IMR-90 (cell line): ENCODE measurements around the gene RTCB. TPM values are rescaled to one million over a fixed set of nuclear protein-coding genes. Genes with fewer than 3 reads are reported as not detected.

Experiments used
- ATAC-seq: fragments of 200-7000 bp; cut with Tn5 transposase; 2 replicates; pipeline ENCODE4 v1.9.1; 2020; ENCODE audit warnings: low read depth, mild to moderate bottlenecking, moderate library complexity
- BruUV-seq: library from RNA; stranded (reverse); fragments of 400-500 nt; replicated peaks from 2 replicates; lab custom pipeline; 2021; lab: Mats Ljungman, UMichigan
- CTCF ChIA-PET: fragments of 300-600 bp; formaldehyde crosslinking; extraction: SDS; loops from one replicate; lab custom pipeline; 2021; ENCODE audit warnings: antibody characterized with exemption; lab: Yijun Ruan, JAX
- POLR2A ChIA-PET: fragments of 300-600 bp; sonication (Branson Sonifier 250); formaldehyde crosslinking; loops from one replicate; lab custom pipeline; 2022; ENCODE audit warnings: antibody characterized with exemption; ENCODE audit not compliant: unreplicated experiment; lab: Charles Lee
- DNase-seq: peaks from one replicate; pipeline ENCODE4 v3.0.0; 2013
- H2AFZ ChIP-seq: replicated peaks from 2 replicates; pipeline ENCODE3; 2013; ENCODE audit warnings: low read length, mild to moderate bottlenecking; ENCODE audit not compliant: poor library complexity
- H2AK5ac ChIP-seq: 2 replicates; pipeline ENCODE4 v1.6.1; 2013; ENCODE audit warnings: low read depth, low read length, inconsistent platforms
- H2AK9ac ChIP-seq: replicated peaks from 2 replicates; pipeline ENCODE3; 2013; ENCODE audit warnings: mild to moderate bottlenecking, low read depth, low read length, moderate library complexity; ENCODE audit not compliant: poor library complexity
- H2BK120ac ChIP-seq: 2 replicates; pipeline ENCODE4 v1.6.1; 2013; ENCODE audit warnings: low read depth, low read length, inconsistent platforms
- H2BK15ac ChIP-seq: 3 replicates; pipeline ENCODE4 v1.6.1; 2013; ENCODE audit warnings: low read depth, low read length, inconsistent platforms
- H2BK20ac ChIP-seq: 2 replicates; pipeline ENCODE4 v1.6.1; 2013; ENCODE audit warnings: low read depth, mild to moderate bottlenecking, inconsistent platforms, low read length, moderate library complexity
- H2BK5ac ChIP-seq: 2 replicates; pipeline ENCODE4 v1.6.1; 2013; ENCODE audit warnings: mild to moderate bottlenecking, low read depth, low read length, inconsistent platforms; ENCODE audit not compliant: poor library complexity, severe bottlenecking
- H3K14ac ChIP-seq: replicated peaks from 2 replicates; pipeline ENCODE4 v1.6.1; 2013; ENCODE audit warnings: low read depth, low read length, inconsistent platforms
- H3K18ac ChIP-seq: 2 replicates; pipeline ENCODE4 v1.6.1; 2013; ENCODE audit warnings: low read depth, low read length, control low read depth
- H3K23ac ChIP-seq: 2 replicates; pipeline ENCODE4 v1.6.1; 2013; ENCODE audit warnings: low read depth, low read length, inconsistent platforms
- H3K27ac ChIP-seq: 2 replicates; pipeline ENCODE4 v1.5.1; 2013; ENCODE audit warnings: mild to moderate bottlenecking, control low read depth, low read length; ENCODE audit not compliant: insufficient read depth
- H3K27me3 ChIP-seq: 2 replicates; pipeline ENCODE4 v1.6.1; 2013; ENCODE audit warnings: low read length; ENCODE audit not compliant: control insufficient read depth, insufficient read depth
- H3K36me3 ChIP-seq: 2 replicates; pipeline ENCODE4 v1.6.1; 2013; ENCODE audit warnings: low read length, mixed read lengths; ENCODE audit not compliant: control insufficient read depth, insufficient read depth
- H3K4ac ChIP-seq: 2 replicates; pipeline ENCODE4 v1.6.1; 2013; ENCODE audit warnings: low read depth, low read length, inconsistent platforms
- H3K4me1 ChIP-seq: 2 replicates; pipeline ENCODE4 v1.6.1; 2013; ENCODE audit warnings: low read length, mixed read lengths; ENCODE audit not compliant: control insufficient read depth, insufficient read depth
- H3K4me2 ChIP-seq: 2 replicates; pipeline ENCODE4 v1.6.1; 2013; ENCODE audit warnings: low read depth, mild to moderate bottlenecking, control low read depth, low read length, moderate library complexity
- H3K4me3 ChIP-seq: 2 replicates; pipeline ENCODE4 v1.5.1; 2013; ENCODE audit warnings: low read depth, mild to moderate bottlenecking, control low read depth, low read length, moderate library complexity; ENCODE audit not compliant: insufficient read depth
- H3K56ac ChIP-seq: 2 replicates; pipeline ENCODE4 v1.6.1; 2013; ENCODE audit warnings: low read length, inconsistent platforms; ENCODE audit not compliant: insufficient read depth; ENCODE audit errors: extremely low read depth
- H3K79me1 ChIP-seq, 2 experiments: 2 replicates each; pipeline ENCODE4 v1.6.1; 2013; ENCODE audit warnings: low read length in 2 of 2, inconsistent platforms in 1 of 2, low read depth in 1 of 2
- H3K9ac ChIP-seq: 2 replicates; pipeline ENCODE4 v1.6.1; 2013; ENCODE audit warnings: low read depth, low read length, control low read depth
- H3K9me1 ChIP-seq: 2 replicates; pipeline ENCODE4 v1.6.1; 2013; ENCODE audit warnings: low read length, inconsistent platforms; ENCODE audit not compliant: insufficient read depth
- H3K9me3 ChIP-seq: 2 replicates; pipeline ENCODE4 v1.6.1; 2013; ENCODE audit warnings: low read length; ENCODE audit not compliant: control insufficient read depth, insufficient read depth
- H4K20me1 ChIP-seq: 2 replicates; pipeline ENCODE4 v1.6.1; 2013; ENCODE audit warnings: low read length, inconsistent platforms; ENCODE audit not compliant: insufficient read depth
- H4K5ac ChIP-seq: 2 replicates; pipeline ENCODE4 v1.6.1; 2013; ENCODE audit warnings: mild to moderate bottlenecking, low read depth, low read length, control low read depth
- H4K8ac ChIP-seq, 2 experiments: 2 replicates each; pipeline ENCODE4 v1.6.1; 2013; ENCODE audit warnings: low read depth in 2 of 2, low read length in 2 of 2, control low read depth in 1 of 2, inconsistent platforms in 1 of 2
- H4K91ac ChIP-seq: 2 replicates; pipeline ENCODE4 v1.6.1; 2013; ENCODE audit warnings: low read depth, low read length, inconsistent platforms; ENCODE audit not compliant: insufficient read depth
- CEBPB ChIP-seq: IDR thresholded peaks from 2 replicates; pipeline ENCODE4 v1.6.1; 2012; ENCODE audit warnings: low read depth, low read length, improper control_type of control experiment
- ELK1 ChIP-seq: fragments of 150-350 bp; IDR thresholded peaks from 2 replicates; pipeline ENCODE4 v1.6.1; 2016; ENCODE audit warnings: low read depth, mild to moderate bottlenecking, low read length, moderate library complexity, borderline replicate concordance
- FOS ChIP-seq: fragments of 150-350 bp; IDR thresholded peaks from 2 replicates; pipeline ENCODE4 v1.6.1; 2016; ENCODE audit warnings: low read depth, low read length
- MAFK ChIP-seq: IDR thresholded peaks from 2 replicates; pipeline ENCODE4 v1.6.1; 2012; ENCODE audit warnings: low read depth, low read length, improper control_type of control experiment
- MAZ ChIP-seq: IDR thresholded peaks from 2 replicates; pipeline ENCODE4 v1.6.1; 2012; ENCODE audit warnings: low read depth, mild to moderate bottlenecking, low read length, improper control_type of control experiment, moderate library complexity, borderline replicate concordance
- MXI1 ChIP-seq: IDR thresholded peaks from 2 replicates; pipeline ENCODE4 v1.6.1; 2012; ENCODE audit warnings: low read depth, mild to moderate bottlenecking, low read length, moderate library complexity, borderline replicate concordance
- RCOR1 ChIP-seq: IDR thresholded peaks from 2 replicates; pipeline ENCODE4 v1.6.1; 2012; ENCODE audit warnings: mild to moderate bottlenecking, low read length, improper control_type of control experiment; ENCODE audit not compliant: insufficient replicate concordance
- RFX5 ChIP-seq: IDR thresholded peaks from 2 replicates; pipeline ENCODE4 v1.8.0; 2012; ENCODE audit warnings: low read depth, mild to moderate bottlenecking, low read length, moderate library complexity
- SMC3 ChIP-seq: fragments of 150-350 bp; IDR thresholded peaks from 2 replicates; pipeline ENCODE4 v1.6.1; 2016; ENCODE audit warnings: low read depth, mild to moderate bottlenecking, antibody characterized with exemption, low read length, moderate library complexity
- USF2 ChIP-seq: fragments of 150-350 bp; IDR thresholded peaks from 2 replicates; pipeline ENCODE4 v1.6.1; 2017; ENCODE audit warnings: mild to moderate bottlenecking, antibody characterized with exemption, low read length, low read depth
- WGBS, 2 experiments: methylation state at CpG; one replicate each; pipeline versions ENCODE4 v1.1.5 to v1.1.7; 2013; ENCODE audit warnings: missing lambda C conversion rate in 2 of 2; ENCODE audit not compliant: insufficient read length in 1 of 2; ENCODE audit errors: extremely low coverage in 2 of 2; 5-methylcytosine and 5-hydroxymethylcytosine counted together
- dilution Hi-C: fragments of 300-500 bp; cut with HindIII; formaldehyde crosslinking; loops from one replicate; pipeline ENCODE4 v1.14.3; 2018; ENCODE audit warnings: low sequenced_read_pairs; ENCODE audit not compliant: unreplicated experiment
- in situ Hi-C: fragments of 300-500 bp; cut with MboI; formaldehyde crosslinking; loops from 3 replicates; pipeline ENCODE4 v1.14.3; 2019; ENCODE audit warnings: low sequenced_read_pairs, inconsistent platforms, mixed read lengths
- intact Hi-C: fragments of 100-400 bp; cut with micrococcal nuclease; formaldehyde crosslinking; loops from 2 replicates; pipeline ENCODE4 v1.10.0; 2022
- polyA plus RNA-seq, 3 experiments: library from polyadenylated mRNA; depleted of rRNA; stranded (reverse); fragments of >200 nt; gene quantifications; 2 replicates each; pipeline ENCODE4 v1.2.3, GENCODE V29; 2012; ENCODE audit warnings: low replicate concordance in 1 of 3
- total RNA-seq: library from RNA; depleted of rRNA; stranded (reverse); fragments of >200 nt; gene quantifications from 2 replicates; pipeline ENCODE4 v1.2.3, GENCODE V29; 2012

Gene RTCB
- total and polyA plus RNA-seq, 2 of the 4 experiments (the other 2 are of a cell fraction) = 115 to 213 TPM

GRCh38 chr22:32409977-32410376 lies 2.1 kb downstream of the RTCB start:
- Histone ChIP-seq H3K56ac (no peak overlapping the region), H3K23ac (no peak overlapping the region), H3K4ac (no peak overlapping the region), H2BK20ac (no peak overlapping the region), H3K9me3 (no peaks in the 10 kb centered on the region), H3K79me1 (peaks cover 27 to 28% of the 10 kb centered on the region in 2 experiments), H4K8ac (no peak overlapping the region), H4K5ac (no peak overlapping the region), H2AK5ac (no peak overlapping the region), H2BK15ac (no peak overlapping the region), H4K20me1 (peaks cover 12% of the 10 kb centered on the region; the same call in 1 of the 2 replicates), H3K14ac (no peak overlapping the region), H3K27ac (no peak overlapping the region), H2BK120ac (no peak overlapping the region), H2BK5ac (no peak overlapping the region), H2AK9ac (no peak overlapping the region), H3K9ac (no peak overlapping the region), H3K27me3 (no peaks in the 10 kb centered on the region; the same call in 1 of the 2 replicates), H3K4me2 (no peak overlapping the region), H3K4me1 (peaks cover 2% of the 10 kb centered on the region; the same call in 1 of the 2 replicates), H3K36me3 (peaks cover 9% of the 10 kb centered on the region), H3K4me3 (no peak overlapping the region), H3K9me1 (0 out of 2 replicates have a peak, but pooled peaks cover 3% of the 10 kb centered on the region), H3K18ac (no peak overlapping the region), H4K91ac (no peak overlapping the region), H2AFZ (no peak overlapping the region)
- ChIA-PET POLR2A (no interaction called here), CTCF (no interaction called here)
- dilution Hi-C loops = no loop called here
- DNase-seq = no peak
- no TSS peak for BruUV-seq
- 100% methylated on average over 1 to 2 of the region's 9 CpGs for WGBS, 2 experiments
- in situ Hi-C loops = loop anchor here (5.0 kb wide), 1 partner anchor 62 kb away; the partner anchor contains the start of gene FBXO7
- ATAC-seq = no peak
- no peak for TF ChIP-seq ELK1
- TF ChIP-seq MXI1 = no peak
- no peak for TF ChIP-seq RCOR1
- TF ChIP-seq USF2 = no peak
- no peak for TF ChIP-seq RFX5
- TF ChIP-seq SMC3 = no peak
- no peak for TF ChIP-seq CEBPB
- no peak for TF ChIP-seq FOS
- no peak for TF ChIP-seq MAZ
- no peak for TF ChIP-seq MAFK
- intact Hi-C loops = loop anchor here (5.0 to 10.0 kb wide), 2 partner anchors 395 to 577 kb away; partner anchors contain the start of gene TIMP3
